Peyer's patch (tissue), 4 donors: ENCODE measurements around the gene LIPC.

Experiments used
- POLR2A ChIP-seq, 2 donors: fragments of 450-650 bp; IDR thresholded peaks; one replicate each; pipeline ENCODE4 v1.5.1; 2017; ENCODE audit warnings: antibody characterized with exemption in 2 of 2, mild to moderate bottlenecking in 2 of 2, moderate library complexity in 2 of 2
- TF ChIP-seq, protein P1 (sequence below), 6 experiments: fragments of 450-650 bp in 4 of 6; fragments of 200-600 bp in 2 of 6; sonication (generic) in 1 of 6; IDR thresholded peaks; one replicate each; pipeline ENCODE4 v1.5.1; 2017 to 2019; ENCODE audit warnings: antibody characterized with exemption in 6 of 6, mild to moderate bottlenecking in 3 of 6, moderate library complexity in 1 of 6

DNA sequence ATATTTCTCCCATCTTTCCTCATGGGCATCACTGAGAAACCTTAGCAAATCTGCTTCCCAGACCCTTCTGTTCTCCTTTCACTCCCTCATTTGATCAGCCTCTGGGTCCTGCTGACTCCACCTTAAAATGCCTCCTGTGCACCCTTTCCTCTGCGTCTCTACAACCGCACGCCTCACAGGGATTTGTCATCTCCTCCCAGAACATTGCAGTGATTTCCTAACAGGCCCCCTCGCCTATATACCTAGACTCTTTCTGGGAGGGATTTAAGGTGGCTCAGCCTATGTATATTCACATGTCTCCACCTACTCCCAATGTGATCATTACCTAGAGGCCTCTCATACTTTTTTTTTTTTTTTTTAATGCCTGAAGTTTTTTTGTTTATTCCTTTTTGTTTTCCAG, 69.2 kb downstream of the LIPC start:
- TF ChIP-seq, protein P1, sequence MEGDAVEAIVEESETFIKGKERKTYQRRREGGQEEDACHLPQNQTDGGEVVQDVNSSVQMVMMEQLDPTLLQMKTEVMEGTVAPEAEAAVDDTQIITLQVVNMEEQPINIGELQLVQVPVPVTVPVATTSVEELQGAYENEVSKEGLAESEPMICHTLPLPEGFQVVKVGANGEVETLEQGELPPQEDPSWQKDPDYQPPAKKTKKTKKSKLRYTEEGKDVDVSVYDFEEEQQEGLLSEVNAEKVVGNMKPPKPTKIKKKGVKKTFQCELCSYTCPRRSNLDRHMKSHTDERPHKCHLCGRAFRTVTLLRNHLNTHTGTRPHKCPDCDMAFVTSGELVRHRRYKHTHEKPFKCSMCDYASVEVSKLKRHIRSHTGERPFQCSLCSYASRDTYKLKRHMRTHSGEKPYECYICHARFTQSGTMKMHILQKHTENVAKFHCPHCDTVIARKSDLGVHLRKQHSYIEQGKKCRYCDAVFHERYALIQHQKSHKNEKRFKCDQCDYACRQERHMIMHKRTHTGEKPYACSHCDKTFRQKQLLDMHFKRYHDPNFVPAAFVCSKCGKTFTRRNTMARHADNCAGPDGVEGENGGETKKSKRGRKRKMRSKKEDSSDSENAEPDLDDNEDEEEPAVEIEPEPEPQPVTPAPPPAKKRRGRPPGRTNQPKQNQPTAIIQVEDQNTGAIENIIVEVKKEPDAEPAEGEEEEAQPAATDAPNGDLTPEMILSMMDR (IDR thresholded peaks at IDR 0.05): no peak
- no peak for TF ChIP-seq POLR2A (IDR thresholded peaks at IDR 0.05)
